Thyroid gland (tissue), 4 donors: ENCODE data around the gene GDPD4. TPM values are rescaled to one million over a fixed set of nuclear protein-coding genes. Genes with fewer than 3 reads are reported as not detected.
A peak's percentile ranks its signal among the peaks of the same experiment; 100 is the strongest.

Source experiments
- DNase-seq, 2 donors: peaks; one replicate each; pipeline ENCODE4 v3.0.0-alpha.2; 2019
- H3K27ac ChIP-seq, 3 donors: fragments of 200-600 bp; sonication (generic); 1 replicate in 2 of 3; 2 replicates in 1 of 3; pipeline ENCODE4 v1.5.1; 2016 to 2019; ENCODE audit warnings: mild to moderate bottlenecking in 1 of 3, moderate library complexity in 1 of 3
- H3K27me3 ChIP-seq: fragments of 200-600 bp; sonication (generic); one replicate; pipeline ENCODE4 v1.5.1; 2019
- H3K36me3 ChIP-seq, 2 donors: fragments of 200-600 bp; sonication (generic); one replicate each; pipeline ENCODE4 v1.5.1; 2016 to 2019
- H3K4me1 ChIP-seq, 2 donors: fragments of 200-600 bp; sonication (generic); one replicate each; pipeline ENCODE4 v1.5.1; 2017 to 2019
- H3K4me3 ChIP-seq, 3 donors: fragments of 200-600 bp; sonication (generic); replicated peaks in 1 of 3; 1 replicate in 2 of 3; 2 replicates in 1 of 3; pipeline ENCODE4 v1.5.1; 2016; ENCODE audit warnings: mild to moderate bottlenecking in 1 of 3
- H3K9me3 ChIP-seq: fragments of 200-600 bp; sonication (generic); one replicate; pipeline ENCODE4 v1.5.1; 2017
- CTCF ChIP-seq, 6 experiments: fragments of 200-600 bp in 3 of 6; fragments of 450-650 bp in 3 of 6; sonication (generic) in 3 of 6; IDR thresholded peaks; one replicate each; pipeline ENCODE4 v1.5.1; 2016 to 2019; ENCODE audit warnings: antibody characterized with exemption in 6 of 6, mild to moderate bottlenecking in 2 of 6, inconsistent platforms in 1 of 6, moderate library complexity in 1 of 6
- POLR2A ChIP-seq, 2 donors: fragments of 450-650 bp; IDR thresholded peaks; one replicate each; pipeline ENCODE4 v1.6.1; 2017; ENCODE audit warnings: antibody characterized with exemption in 2 of 2, mild to moderate bottlenecking in 2 of 2, moderate library complexity in 1 of 2
- WGBS, 2 donors: methylation state at CpG; one replicate each; pipeline ENCODE4 v1.1.5; 2017; 5-methylcytosine and 5-hydroxymethylcytosine counted together
- intact Hi-C: fragments of 100-400 bp; cut with DNase I; formaldehyde crosslinking; loops from one replicate; pipeline ENCODE4 v1.15.1; 2023
- total RNA-seq, 4 donors: library from RNA; depleted of rRNA; stranded (reverse); fragments of >200 nt; gene quantifications; one replicate each; pipeline ENCODE4 v1.2.3, GENCODE V29; 2016

Gene GDPD4
- total RNA-seq, 4 donors from 2014 or later, result 3.6 TPM; not detected in 3

GRCh38 chr11:77322506-77322905, 21.0 kb upstream of the GDPD4 start:
- intact Hi-C loops, result no loop called here
- 59 to 61% methylated on average over 2 of the region's 2 CpGs for WGBS, 2 donors

GRCh38 chr11:77320351-77320750, 18.9 kb upstream of the GDPD4 start:
- Histone ChIP-seq H3K4me1 (peaks cover 0 to 5% of the 10 kb centered on the region in 2 donors), H3K9me3 (no peaks in the 10 kb centered on the region), H3K36me3 (no peaks in the 10 kb centered on the region), H3K4me3 (no peak overlapping the region), H3K27me3 (no peaks in the 10 kb centered on the region), H3K27ac (no peak overlapping the region)
- intact Hi-C loops, result no loop called here
- WGBS, 2 donors, result 86 to 91% methylated on average over 1 of the region's 1 CpG
- no peak for DNase-seq
- TF ChIP-seq POLR2A (IDR thresholded peaks at IDR 0.05) (no peak), CTCF (IDR thresholded peaks at IDR 0.05) (no peak)

More at GRCh38 chr11:77322506-77322905, 21.0 kb upstream of the GDPD4 start:
- no peak for TF ChIP-seq CTCF (IDR thresholded peaks at IDR 0.05)
- no peak for TF ChIP-seq POLR2A (IDR thresholded peaks at IDR 0.05)
- Histone ChIP-seq H3K27me3 (no peaks in the 10 kb centered on the region), H3K9me3 (no peaks in the 10 kb centered on the region), H3K4me3 (no peak overlapping the region), H3K36me3 (no peaks in the 10 kb centered on the region), H3K27ac (peak overlapping the region in 1 of 3 donors; percentile 71), H3K4me1 (peaks cover 0 to 5% of the 10 kb centered on the region in 2 donors)
- peak; percentile 74 to 75 for DNase-seq

- peaks cover 0 to 5% of the 10 kb centered on the region in 2 donors for H3K4me1 ChIP-seq
- no peaks in the 10 kb centered on the region for H3K36me3 ChIP-seq
- 86 to 91% methylated on average over 2 of the region's 2 CpGs for WGBS, 2 donors
- no peak overlapping the region for H3K4me3 ChIP-seq
- no peak for TF ChIP-seq CTCF (IDR thresholded peaks at IDR 0.05)
- TF ChIP-seq POLR2A (IDR thresholded peaks at IDR 0.05), result no peak
- intact Hi-C loops, result no loop called here
- no peaks in the 10 kb centered on the region for H3K9me3 ChIP-seq
- DNase-seq, result no peak
- no peak overlapping the region for H3K27ac ChIP-seq
- H3K27me3 ChIP-seq, result no peaks in the 10 kb centered on the region
These were observed 17.1 kb upstream of the GDPD4 start for GRCh38 chr11:77318600-77318999.

GRCh38 chr11:77316733-77317342, 15.4 kb upstream of the GDPD4 start:
- Histone ChIP-seq H3K27ac (no peak overlapping the region), H3K9me3 (no peaks in the 10 kb centered on the region), H3K4me3 (no peak overlapping the region), H3K27me3 (no peaks in the 10 kb centered on the region), H3K36me3 (no peaks in the 10 kb centered on the region), H3K4me1 (no peaks in the 10 kb centered on the region)
- 56 to 63% methylated on average over 5 of the region's 5 CpGs for WGBS, 2 donors
- TF ChIP-seq CTCF (IDR thresholded peaks at IDR 0.05) (no peak), POLR2A (IDR thresholded peaks at IDR 0.05) (no peak)
- DNase-seq, result no peak
- intact Hi-C loops, result no loop called here

GRCh38 chr11:77312107-77312506, 10.6 kb upstream of the GDPD4 start:
- no peak for TF ChIP-seq POLR2A (IDR thresholded peaks at IDR 0.05)
- no peak for TF ChIP-seq CTCF (IDR thresholded peaks at IDR 0.05)
- no peaks in the 10 kb centered on the region for H3K36me3 ChIP-seq
- intact Hi-C loops, result no loop called here
- no peaks in the 10 kb centered on the region for H3K9me3 ChIP-seq
- H3K4me1 ChIP-seq, result no peaks in the 10 kb centered on the region
- H3K27ac ChIP-seq, result no peak overlapping the region
- H3K4me3 ChIP-seq, result no peak overlapping the region
- DNase-seq, result no peak
- no peaks in the 10 kb centered on the region for H3K27me3 ChIP-seq
